AG04450 (cell line): ENCODE measurements around the gene LIF. TPM values are rescaled to one million over a fixed set of nuclear protein-coding genes. Genes with fewer than 3 reads are reported as not detected.

Experiments
- CTCF ChIA-PET: fragments of 300-600, 350-600 bp; formaldehyde crosslinking; extraction: SDS; loops from one replicate; lab custom pipeline; 2022; ENCODE audit warnings: antibody characterized with exemption, inconsistent platforms; lab: Charles Lee
- POLR2A ChIA-PET: fragments of 350-600 bp; formaldehyde crosslinking; extraction: SDS; loops from one replicate; lab custom pipeline; 2021; ENCODE audit warnings: antibody characterized with exemption, inconsistent platforms; lab: Yijun Ruan, JAX
- DNase-seq: peaks from one replicate; pipeline ENCODE4 v3.0.0-alpha.2; 2011; ENCODE audit warnings: low read depth, low spot score
- H3K27ac ChIP-seq: one replicate; pipeline ENCODE4 v1.5.1; 2012; ENCODE audit warnings: low read depth, low read length, control low read depth
- H3K27me3 ChIP-seq: one replicate; pipeline ENCODE4 v1.6.0; 2012; ENCODE audit warnings: low read length; ENCODE audit not compliant: control insufficient read depth, insufficient read depth
- H3K4me3 ChIP-seq: 2 replicates; pipeline ENCODE4 v1.5.1; 2011; ENCODE audit warnings: mild to moderate bottlenecking, low read depth, low read length, control low read depth
- H3K9me3 ChIP-seq: 2 replicates; pipeline ENCODE4 v1.5.1; 2012; ENCODE audit warnings: low read length; ENCODE audit not compliant: control insufficient read depth, insufficient read depth
- polyA plus RNA-seq: library from polyadenylated mRNA; depleted of rRNA; stranded (reverse); fragments of >200 nt; gene quantifications from 2 replicates; pipeline ENCODE4 v1.2.3, GENCODE V29; 2011
- TF ChIP-seq, protein P1 (sequence below): IDR thresholded peaks from 2 replicates; pipeline ENCODE4 v1.5.1; 2011; ENCODE audit warnings: low read depth, low read length, control low read depth, inconsistent platforms

LIF gene
- polyA plus RNA-seq, 1 experiment, result 53.9 TPM

DNA sequence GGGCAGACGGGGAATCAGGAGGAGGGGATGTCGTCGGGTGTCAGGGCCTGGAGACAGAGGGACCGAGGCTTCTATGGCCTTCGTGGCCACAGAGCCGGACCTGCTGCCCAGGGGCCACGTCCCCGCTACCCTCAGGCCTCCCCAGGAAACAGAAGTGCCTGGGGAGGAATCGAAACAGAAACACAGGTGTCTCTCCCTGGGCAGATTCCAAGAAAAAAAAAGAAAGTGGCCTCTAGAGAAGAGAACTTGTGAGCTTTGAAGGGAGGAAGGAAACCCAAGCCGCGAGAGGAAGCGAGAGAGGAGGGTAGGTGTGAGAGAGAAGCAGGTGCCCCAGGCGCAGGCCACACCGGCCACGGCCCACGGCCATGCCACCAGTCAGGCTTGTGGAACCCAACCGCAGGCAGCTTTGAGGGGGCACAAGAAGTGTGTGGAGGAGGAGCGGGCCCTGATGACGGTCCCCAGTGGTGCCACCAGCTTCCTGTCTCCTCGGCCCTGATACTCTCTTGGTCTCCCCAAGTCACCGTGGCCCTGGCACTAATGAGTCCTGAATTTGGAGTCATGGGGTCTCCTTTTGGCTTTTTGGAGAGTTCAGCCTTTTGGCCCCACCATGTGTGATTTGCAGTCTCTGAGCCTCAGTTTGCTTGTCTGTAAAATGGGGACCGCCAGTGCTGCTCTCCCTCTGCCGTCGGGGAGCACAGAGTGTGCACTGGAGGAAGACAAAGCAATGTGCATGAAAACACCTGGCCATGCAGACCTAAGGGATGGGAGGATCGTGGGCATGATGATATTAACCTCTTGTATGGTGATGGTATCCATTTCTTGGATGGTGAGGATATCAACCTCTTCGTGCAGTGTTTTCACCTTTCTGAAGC, 25.2 kb downstream of the LIF start:
- DNase-seq, result no peak
- no peak overlapping the region for H3K27ac ChIP-seq
- CTCF ChIA-PET, result no interaction called here
- no peaks in the 10 kb centered on the region for H3K27me3 ChIP-seq
- TF ChIP-seq, protein P1, sequence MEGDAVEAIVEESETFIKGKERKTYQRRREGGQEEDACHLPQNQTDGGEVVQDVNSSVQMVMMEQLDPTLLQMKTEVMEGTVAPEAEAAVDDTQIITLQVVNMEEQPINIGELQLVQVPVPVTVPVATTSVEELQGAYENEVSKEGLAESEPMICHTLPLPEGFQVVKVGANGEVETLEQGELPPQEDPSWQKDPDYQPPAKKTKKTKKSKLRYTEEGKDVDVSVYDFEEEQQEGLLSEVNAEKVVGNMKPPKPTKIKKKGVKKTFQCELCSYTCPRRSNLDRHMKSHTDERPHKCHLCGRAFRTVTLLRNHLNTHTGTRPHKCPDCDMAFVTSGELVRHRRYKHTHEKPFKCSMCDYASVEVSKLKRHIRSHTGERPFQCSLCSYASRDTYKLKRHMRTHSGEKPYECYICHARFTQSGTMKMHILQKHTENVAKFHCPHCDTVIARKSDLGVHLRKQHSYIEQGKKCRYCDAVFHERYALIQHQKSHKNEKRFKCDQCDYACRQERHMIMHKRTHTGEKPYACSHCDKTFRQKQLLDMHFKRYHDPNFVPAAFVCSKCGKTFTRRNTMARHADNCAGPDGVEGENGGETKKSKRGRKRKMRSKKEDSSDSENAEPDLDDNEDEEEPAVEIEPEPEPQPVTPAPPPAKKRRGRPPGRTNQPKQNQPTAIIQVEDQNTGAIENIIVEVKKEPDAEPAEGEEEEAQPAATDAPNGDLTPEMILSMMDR, result no peak
- H3K9me3 ChIP-seq, result peaks cover 8% of the 10 kb centered on the region
- POLR2A ChIA-PET, result no interaction called here
- no peak overlapping the region for H3K4me3 ChIP-seq

DNA sequence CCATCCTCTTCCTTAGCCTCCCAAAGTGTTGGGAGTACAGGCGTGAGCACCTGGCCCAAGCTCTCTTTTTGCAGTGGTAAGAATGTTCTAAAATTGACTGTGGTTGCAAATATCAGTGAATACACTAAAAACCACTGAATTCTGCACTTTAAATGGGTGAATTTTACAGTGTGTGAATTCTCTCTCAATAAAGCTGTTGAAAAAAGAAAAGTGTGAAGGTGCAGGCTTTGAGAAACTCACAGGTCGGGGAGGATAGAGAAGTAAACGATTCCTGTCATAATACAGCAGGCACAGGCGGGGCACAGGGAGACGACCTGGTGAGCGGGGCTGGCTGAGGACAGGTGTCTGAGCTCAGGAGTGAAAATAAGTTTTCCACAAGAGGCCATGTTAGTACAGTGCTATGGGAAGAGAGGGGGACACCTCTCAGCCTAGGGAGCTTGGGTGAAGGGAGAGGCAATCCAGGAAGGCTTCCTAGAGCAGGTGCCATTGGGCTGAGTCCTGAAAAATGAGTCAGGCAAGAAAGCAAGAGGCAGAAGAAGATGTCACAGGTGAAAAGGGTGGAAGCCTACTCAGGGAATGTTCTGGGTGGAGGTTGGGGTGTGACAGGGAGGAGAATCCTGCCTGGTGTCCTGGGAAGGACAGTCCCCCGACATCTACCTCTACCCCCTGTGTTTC, 26.1 kb downstream of the LIF start:
- CTCF ChIA-PET, result no interaction called here

DNA sequence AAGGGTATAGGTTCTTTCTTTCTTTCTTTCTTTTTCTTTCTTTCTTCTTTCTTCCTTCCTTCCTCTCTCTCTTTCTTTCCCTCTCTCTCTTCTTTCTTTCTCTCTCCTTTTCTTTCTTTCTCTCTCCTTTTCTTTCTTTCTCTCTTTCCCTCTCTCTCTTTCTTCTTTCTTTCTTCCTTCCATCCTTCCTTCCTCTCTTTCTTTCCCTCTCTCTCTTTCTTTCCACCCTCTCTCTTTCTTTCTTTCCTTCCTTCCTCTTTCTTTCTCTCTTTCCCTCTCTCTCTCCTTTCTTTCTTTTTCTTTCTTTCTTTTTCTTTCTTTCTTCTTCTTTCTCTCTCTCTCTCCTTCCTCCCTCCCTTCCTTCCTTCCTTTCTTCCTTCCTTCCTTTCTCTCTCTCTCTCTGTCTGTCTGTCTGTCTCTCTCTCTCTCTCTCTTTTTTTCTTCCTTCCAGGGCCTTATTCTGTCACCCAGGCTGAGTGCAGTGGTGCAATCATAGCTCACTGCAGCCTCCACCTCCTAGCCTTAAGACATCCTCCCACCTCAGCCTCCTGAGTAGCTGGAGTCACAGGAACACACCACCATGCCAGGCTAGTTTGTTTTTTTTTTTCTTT, 26.8 kb downstream of the LIF start:
- Histone ChIP-seq H3K9me3 (no peaks in the 10 kb centered on the region; the same call in 1 of the 2 replicates), H3K27me3 (no peaks in the 10 kb centered on the region), H3K27ac (no peak overlapping the region), H3K4me3 (no peak overlapping the region)
- ChIA-PET CTCF (no interaction called here), POLR2A (no interaction called here)
- no peak for DNase-seq
- TF ChIP-seq, protein P1, result no peak

More for the DNA sequence above, 26.1 kb downstream of the LIF start:
- H3K27me3 ChIP-seq, result no peaks in the 10 kb centered on the region
- H3K9me3 ChIP-seq, result peaks cover 4% of the 10 kb centered on the region
- no peak overlapping the region for H3K27ac ChIP-seq
- POLR2A ChIA-PET, result no interaction called here
- no peak overlapping the region for H3K4me3 ChIP-seq
- no peak for DNase-seq
- TF ChIP-seq, protein P1, result no peak

GRCh38 chr22:30219049-30219654, 27.4 kb downstream of the LIF start:
- Histone ChIP-seq H3K27me3 (no peaks in the 10 kb centered on the region), H3K9me3 (no peaks in the 10 kb centered on the region; the same call in 1 of the 2 replicates), H3K27ac (no peak overlapping the region), H3K4me3 (no peak overlapping the region)
- ChIA-PET CTCF (no interaction called here), POLR2A (no interaction called here)
- TF ChIP-seq, protein P1, result peak; percentile 32
- no peak for DNase-seq
